ENCODE results near the gene MITF.

- TF ChIP-seq POLR2A (IDR thresholded peaks at IDR 0.05) (no peak), CTCF (IDR thresholded peaks at IDR 0.05) (no peak)
Measured at GRCh38 chr3:69871868-69872267, 132.6 kb downstream of the MITF start.
